ENCODE data around the gene TANGO6.

DNA sequence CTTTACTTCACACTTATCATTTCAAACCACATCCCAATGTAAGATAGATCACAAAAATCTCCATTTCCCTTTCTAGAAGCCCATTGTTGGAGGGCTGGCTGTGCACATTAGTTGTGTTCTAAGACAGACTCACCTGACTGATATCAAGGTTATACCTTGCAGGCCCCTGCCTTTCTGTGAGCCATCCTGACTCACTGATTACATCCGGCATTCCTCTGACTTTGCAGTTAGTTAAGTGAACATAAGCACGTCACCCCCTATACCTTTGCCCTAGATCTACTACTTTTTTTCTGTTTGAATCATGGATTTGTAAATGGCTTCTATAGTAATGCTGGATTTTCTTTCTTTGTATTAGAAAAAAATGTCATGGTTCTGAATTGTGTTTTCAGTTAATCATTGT, 78.3 kb downstream of the TANGO6 start:
- TF ChIP-seq, protein P1, sequence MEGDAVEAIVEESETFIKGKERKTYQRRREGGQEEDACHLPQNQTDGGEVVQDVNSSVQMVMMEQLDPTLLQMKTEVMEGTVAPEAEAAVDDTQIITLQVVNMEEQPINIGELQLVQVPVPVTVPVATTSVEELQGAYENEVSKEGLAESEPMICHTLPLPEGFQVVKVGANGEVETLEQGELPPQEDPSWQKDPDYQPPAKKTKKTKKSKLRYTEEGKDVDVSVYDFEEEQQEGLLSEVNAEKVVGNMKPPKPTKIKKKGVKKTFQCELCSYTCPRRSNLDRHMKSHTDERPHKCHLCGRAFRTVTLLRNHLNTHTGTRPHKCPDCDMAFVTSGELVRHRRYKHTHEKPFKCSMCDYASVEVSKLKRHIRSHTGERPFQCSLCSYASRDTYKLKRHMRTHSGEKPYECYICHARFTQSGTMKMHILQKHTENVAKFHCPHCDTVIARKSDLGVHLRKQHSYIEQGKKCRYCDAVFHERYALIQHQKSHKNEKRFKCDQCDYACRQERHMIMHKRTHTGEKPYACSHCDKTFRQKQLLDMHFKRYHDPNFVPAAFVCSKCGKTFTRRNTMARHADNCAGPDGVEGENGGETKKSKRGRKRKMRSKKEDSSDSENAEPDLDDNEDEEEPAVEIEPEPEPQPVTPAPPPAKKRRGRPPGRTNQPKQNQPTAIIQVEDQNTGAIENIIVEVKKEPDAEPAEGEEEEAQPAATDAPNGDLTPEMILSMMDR (IDR thresholded peaks at IDR 0.05; ENCODE audit: low read length): no peak
- no peak for TF ChIP-seq EZH2 (optimal IDR thresholded peaks at IDR 0.05; ENCODE audit: low read depth, low read length)
- TF ChIP-seq EZH2phosphoT487 (IDR thresholded peaks at IDR 0.05; ENCODE audit: low read length): no peak

Data from MM.1S (cell line).